Measurements from ENCODE around the gene XYLT2. TPM values are rescaled to one million over a fixed set of nuclear protein-coding genes. Genes with fewer than 3 reads are reported as not detected.
"Not testable (repeated sequence)": the region's sequence is repeated elsewhere in the genome, so short reads cannot be mapped to it uniquely, and the experiment has no call there.

Gene XYLT2
- 11.0 TPM for total RNA-seq (ENCODE audit: unreplicated experiment)
- long read RNA-seq, partial matches to known transcripts, result 0 of 4 reads
- long read RNA-seq, other reads (novel, unspliced or antisense), result 1 of 4 reads

GRCh38 chr17:50345432-50346312 is at the start of gene XYLT2:
Gene XYLT2, plus strand, starts transcription at chr17:50346126. Its CDS starts 15 bp downstream, at chr17:50346141.
- H3K27me3 Mint-ChIP-seq (ENCODE audit: unreplicated experiment), result peaks cover 5% of the 10 kb centered on the region
- H3K36me3 Mint-ChIP-seq (ENCODE audit: unreplicated experiment), result no peaks in the 10 kb centered on the region

GRCh38 chr17:50297407-50297865 is 48.5 kb upstream of the XYLT2 start:
- H3K9me3 Mint-ChIP-seq (ENCODE audit: unreplicated experiment), result peaks cover 2% of the 10 kb centered on the region
- peak; percentile 85 for DNase-seq
- peaks cover 8% of the 10 kb centered on the region for H3K4me1 Mint-ChIP-seq (ENCODE audit: low read depth, unreplicated experiment)
- no peak overlapping the region for H3K4me3 Mint-ChIP-seq (ENCODE audit: unreplicated experiment)
- TF ChIP-seq CTCF (IDR thresholded peaks at IDR 0.05; ENCODE audit: partially characterized antibody, unreplicated experiment), result peak; percentile 85
- H3K27me3 Mint-ChIP-seq (ENCODE audit: unreplicated experiment), result no peaks in the 10 kb centered on the region
- H3K36me3 Mint-ChIP-seq (ENCODE audit: unreplicated experiment), result no peaks in the 10 kb centered on the region
- no peak overlapping the region for H3K27ac Mint-ChIP-seq (ENCODE audit: unreplicated experiment)

More at GRCh38 chr17:50345432-50346312, at the start of gene XYLT2:
- Mint-ChIP-seq H3K27ac (ENCODE audit: unreplicated experiment) (peak within 1 kb of the TSS; percentile 62), H3K4me3 (ENCODE audit: unreplicated experiment) (peak within 1 kb of the TSS; percentile 85), H3K9me3 (ENCODE audit: unreplicated experiment) (peaks cover 12% of the 10 kb centered on the region), H3K4me1 (ENCODE audit: low read depth, unreplicated experiment) (peaks cover 7% of the 10 kb centered on the region)
- peak; percentile 84 for DNase-seq
- no peak for TF ChIP-seq CTCF (IDR thresholded peaks at IDR 0.05; ENCODE audit: partially characterized antibody, unreplicated experiment)

DNA sequence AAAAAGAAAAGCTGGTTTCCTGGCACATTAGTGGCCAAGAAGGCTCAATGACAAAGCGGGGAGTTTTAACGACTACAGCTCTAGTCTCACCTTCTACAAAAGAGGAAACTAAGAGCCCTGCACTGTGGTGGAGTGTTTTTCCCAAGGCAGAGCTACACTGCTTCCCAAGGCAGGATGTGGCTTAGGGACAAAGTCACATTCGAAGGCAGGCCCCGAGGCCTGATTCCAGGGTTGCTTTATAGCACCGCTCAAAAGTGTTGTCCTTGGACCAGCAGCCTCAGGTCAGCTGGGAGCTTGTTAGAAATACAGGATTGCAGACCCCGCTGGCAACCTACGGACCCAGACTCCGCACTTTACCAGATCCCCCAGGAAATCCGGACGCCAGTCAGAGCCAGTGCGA is 47.9 kb upstream of the XYLT2 start:
- Mint-ChIP-seq H3K4me3 (ENCODE audit: unreplicated experiment) (no peak overlapping the region), H3K27me3 (ENCODE audit: unreplicated experiment) (no peaks in the 10 kb centered on the region)

DNA sequence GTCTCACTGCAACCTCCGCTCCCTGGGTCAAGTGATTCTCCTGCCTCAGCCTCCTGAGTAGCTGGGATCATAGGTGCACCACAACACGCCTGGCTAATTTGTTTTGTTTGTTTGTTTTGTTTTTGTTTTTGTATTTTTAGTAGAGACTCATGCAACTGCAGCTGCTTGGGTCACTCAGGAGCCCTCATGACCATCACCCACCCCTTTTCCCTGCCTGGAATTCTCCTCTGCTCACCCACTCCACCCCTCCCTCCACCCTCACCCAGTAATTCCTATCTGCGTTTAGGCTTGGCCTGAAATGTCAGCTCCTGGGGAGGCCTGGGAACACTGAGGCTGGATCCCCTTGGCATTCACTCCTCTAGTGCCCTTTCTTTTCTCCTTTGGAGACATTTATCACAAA is 46.1 kb upstream of the XYLT2 start:
- no peak for TF ChIP-seq CTCF (IDR thresholded peaks at IDR 0.05; ENCODE audit: partially characterized antibody, unreplicated experiment)
- Mint-ChIP-seq H3K27ac (ENCODE audit: unreplicated experiment) (no peak overlapping the region), H3K36me3 (ENCODE audit: unreplicated experiment) (no peaks in the 10 kb centered on the region), H3K27me3 (ENCODE audit: unreplicated experiment) (no peaks in the 10 kb centered on the region), H3K4me1 (ENCODE audit: low read depth, unreplicated experiment) (peaks cover 6% of the 10 kb centered on the region), H3K9me3 (ENCODE audit: unreplicated experiment) (peaks cover 2% of the 10 kb centered on the region), H3K4me3 (ENCODE audit: unreplicated experiment) (no peak overlapping the region)
- DNase-seq, result no peak

More for the DNA sequence above, 47.9 kb upstream of the XYLT2 start:
- peaks cover 2% of the 10 kb centered on the region for H3K9me3 Mint-ChIP-seq (ENCODE audit: unreplicated experiment)
- no peak overlapping the region for H3K27ac Mint-ChIP-seq (ENCODE audit: unreplicated experiment)
- no peak for TF ChIP-seq CTCF (IDR thresholded peaks at IDR 0.05; ENCODE audit: partially characterized antibody, unreplicated experiment)
- H3K4me1 Mint-ChIP-seq (ENCODE audit: low read depth, unreplicated experiment), result peaks cover 8% of the 10 kb centered on the region
- no peaks in the 10 kb centered on the region for H3K36me3 Mint-ChIP-seq (ENCODE audit: unreplicated experiment)
- no peak for DNase-seq

- not testable (repeated sequence) for H3K27ac Mint-ChIP-seq (ENCODE audit: unreplicated experiment); H3K9me3 Mint-ChIP-seq (ENCODE audit: unreplicated experiment); H3K36me3 Mint-ChIP-seq (ENCODE audit: unreplicated experiment); DNase-seq; H3K4me3 Mint-ChIP-seq (ENCODE audit: unreplicated experiment); H3K27me3 Mint-ChIP-seq (ENCODE audit: unreplicated experiment); H3K4me1 Mint-ChIP-seq (ENCODE audit: low read depth, unreplicated experiment)
Measured at GRCh38 chr17:50300824-50301223, 45.1 kb upstream of the XYLT2 start.

Measured in glutamatergic neuron (in vitro differentiated cells).